Endothelial cell (in vitro differentiated cells): Measurements from ENCODE around the gene SCG5. TPM values are rescaled to one million over a fixed set of nuclear protein-coding genes. Genes with fewer than 3 reads are reported as not detected.

Source experiments
- DNase-seq: peaks from one replicate; pipeline ENCODE4 v3.0.0; 2021; ENCODE audit warnings: low spot score
- H3K27ac Mint-ChIP-seq: one replicate; pipeline ENCODE4 v1.8.0; 2021; ENCODE audit warnings: mixed read lengths, inconsistent platforms; ENCODE audit not compliant: unreplicated experiment
- H3K27me3 Mint-ChIP-seq: one replicate; pipeline ENCODE4 v1.8.0; 2021; ENCODE audit warnings: mild to moderate bottlenecking, moderate library complexity, mixed read lengths, inconsistent platforms; ENCODE audit not compliant: unreplicated experiment
- H3K36me3 Mint-ChIP-seq: one replicate; pipeline ENCODE4 v1.8.0; 2021; ENCODE audit warnings: mild to moderate bottlenecking, low read depth, mixed read lengths, inconsistent platforms; ENCODE audit not compliant: unreplicated experiment
- H3K4me1 Mint-ChIP-seq: one replicate; pipeline ENCODE4 v1.8.0; 2021; ENCODE audit warnings: mild to moderate bottlenecking, mixed read lengths, inconsistent platforms; ENCODE audit not compliant: unreplicated experiment
- H3K4me3 Mint-ChIP-seq: one replicate; pipeline ENCODE4 v1.8.0; 2021; ENCODE audit warnings: mild to moderate bottlenecking, mixed read lengths, inconsistent platforms; ENCODE audit not compliant: unreplicated experiment
- H3K9me3 Mint-ChIP-seq: one replicate; pipeline ENCODE4 v1.8.0; 2021; ENCODE audit warnings: mixed read lengths, inconsistent platforms; ENCODE audit not compliant: unreplicated experiment
- total RNA-seq: library from RNA; stranded (reverse); fragmentation: NEBNext Ultra II Directional; extraction: Animal tissue kit (Norgen Biotek cat#: 25700); gene quantifications from one replicate; pipeline ENCODE4 v1.2.1, GENCODE V29; 2021; ENCODE audit not compliant: unreplicated experiment
- TF ChIP-seq, protein P1 (sequence below): fragments of 200-600 bp; sonication (generic); IDR thresholded peaks from one replicate; pipeline ENCODE4 v1.5.0; 2021; ENCODE audit warnings: antibody characterized with exemption; ENCODE audit not compliant: unreplicated experiment

SCG5 gene
- total RNA-seq, 1 donor from 2014 or later = 15.6 TPM

DNA sequence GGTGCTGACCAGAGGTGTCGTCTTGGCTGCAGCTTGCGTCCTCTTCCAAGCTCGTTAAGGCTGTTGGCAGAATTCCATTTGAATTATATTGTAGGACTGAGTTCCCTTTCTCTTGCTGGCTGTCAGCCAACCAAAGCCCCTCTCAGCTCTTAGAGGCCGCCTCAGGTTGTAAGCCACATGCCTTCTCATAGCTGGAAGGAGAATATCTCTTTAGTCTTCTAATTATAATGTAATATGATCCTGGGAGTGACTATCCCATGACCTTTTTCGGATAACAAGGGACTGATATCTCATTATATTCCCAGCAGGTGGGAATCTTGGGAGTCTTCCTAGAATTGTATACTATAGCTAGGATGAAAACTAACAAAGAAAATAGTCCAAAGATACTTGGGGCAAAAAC, 4.8 kb downstream of the SCG5 start:
- Mint-ChIP-seq H3K4me1 (peaks cover 24% of the 10 kb centered on the region), H3K9me3 (no peaks in the 10 kb centered on the region), H3K4me3 (no peak overlapping the region), H3K27me3 (peaks cover under 1% of the 10 kb centered on the region), H3K36me3 (no peaks in the 10 kb centered on the region), H3K27ac (no peak overlapping the region)
- TF ChIP-seq, protein P1, sequence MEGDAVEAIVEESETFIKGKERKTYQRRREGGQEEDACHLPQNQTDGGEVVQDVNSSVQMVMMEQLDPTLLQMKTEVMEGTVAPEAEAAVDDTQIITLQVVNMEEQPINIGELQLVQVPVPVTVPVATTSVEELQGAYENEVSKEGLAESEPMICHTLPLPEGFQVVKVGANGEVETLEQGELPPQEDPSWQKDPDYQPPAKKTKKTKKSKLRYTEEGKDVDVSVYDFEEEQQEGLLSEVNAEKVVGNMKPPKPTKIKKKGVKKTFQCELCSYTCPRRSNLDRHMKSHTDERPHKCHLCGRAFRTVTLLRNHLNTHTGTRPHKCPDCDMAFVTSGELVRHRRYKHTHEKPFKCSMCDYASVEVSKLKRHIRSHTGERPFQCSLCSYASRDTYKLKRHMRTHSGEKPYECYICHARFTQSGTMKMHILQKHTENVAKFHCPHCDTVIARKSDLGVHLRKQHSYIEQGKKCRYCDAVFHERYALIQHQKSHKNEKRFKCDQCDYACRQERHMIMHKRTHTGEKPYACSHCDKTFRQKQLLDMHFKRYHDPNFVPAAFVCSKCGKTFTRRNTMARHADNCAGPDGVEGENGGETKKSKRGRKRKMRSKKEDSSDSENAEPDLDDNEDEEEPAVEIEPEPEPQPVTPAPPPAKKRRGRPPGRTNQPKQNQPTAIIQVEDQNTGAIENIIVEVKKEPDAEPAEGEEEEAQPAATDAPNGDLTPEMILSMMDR = no peak
- DNase-seq = no peak

DNA sequence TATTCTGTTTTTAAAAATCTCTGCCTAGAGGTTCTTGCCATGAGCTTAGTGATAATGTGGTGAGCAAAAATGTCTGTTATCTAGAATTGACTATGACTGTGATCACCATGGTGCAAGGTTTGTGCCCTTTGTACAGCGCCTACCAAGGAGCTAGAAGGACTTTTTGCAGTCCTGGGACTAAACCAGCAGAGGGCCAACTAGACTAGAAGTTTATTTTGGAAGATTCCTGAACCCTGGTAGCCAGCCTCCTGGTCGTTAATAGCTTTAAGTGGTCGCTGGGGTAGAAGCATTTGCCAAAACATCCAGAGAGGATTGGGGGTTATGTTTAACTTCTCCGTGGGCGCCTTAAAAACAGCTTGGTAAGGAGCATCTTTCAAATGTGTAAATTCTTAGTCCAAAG, 7.8 kb downstream of the SCG5 start:
- Mint-ChIP-seq H3K27ac (no peak overlapping the region), H3K9me3 (no peaks in the 10 kb centered on the region), H3K4me1 (peaks cover 11% of the 10 kb centered on the region), H3K36me3 (no peaks in the 10 kb centered on the region), H3K4me3 (no peak overlapping the region), H3K27me3 (no peaks in the 10 kb centered on the region)
- peak; percentile 17 for DNase-seq
- TF ChIP-seq, protein P1 = peak; percentile 36

DNA sequence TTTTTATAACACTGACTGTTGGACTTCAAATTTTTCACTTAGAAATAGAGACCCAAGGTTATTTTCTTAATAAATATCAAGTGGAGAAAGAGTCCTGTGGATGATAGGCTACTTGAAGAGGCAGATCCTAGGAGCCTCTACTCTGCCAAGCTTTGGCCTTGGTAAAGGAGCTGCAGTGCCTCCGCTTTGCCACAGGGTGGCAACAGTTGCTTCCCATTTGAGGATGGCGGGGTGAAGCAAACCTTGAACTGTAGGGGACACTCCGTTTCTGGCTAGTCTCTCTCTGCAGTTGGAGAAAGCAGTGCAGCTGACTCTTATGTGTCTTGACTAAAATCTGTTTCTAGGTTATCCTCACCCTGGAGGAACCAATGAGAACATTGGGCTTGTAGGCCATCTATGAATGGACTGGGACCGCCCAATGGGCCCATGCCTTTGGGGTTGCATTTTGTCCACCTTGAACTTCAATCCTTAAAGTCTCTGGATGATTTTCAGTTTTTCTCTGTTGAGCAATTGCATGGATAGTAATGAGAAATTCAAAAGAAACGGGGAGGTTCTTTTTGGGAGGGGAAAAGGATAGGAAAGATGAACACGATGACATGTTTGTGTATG, 9.8 kb downstream of the SCG5 start:
- no peak overlapping the region for H3K27ac Mint-ChIP-seq
- H3K27me3 Mint-ChIP-seq = no peaks in the 10 kb centered on the region
- no peaks in the 10 kb centered on the region for H3K9me3 Mint-ChIP-seq
- no peak overlapping the region for H3K4me3 Mint-ChIP-seq
- TF ChIP-seq, protein P1 = peak; percentile 88
- DNase-seq = peak; percentile 67
- H3K4me1 Mint-ChIP-seq = peaks cover 13% of the 10 kb centered on the region
- no peaks in the 10 kb centered on the region for H3K36me3 Mint-ChIP-seq

DNA sequence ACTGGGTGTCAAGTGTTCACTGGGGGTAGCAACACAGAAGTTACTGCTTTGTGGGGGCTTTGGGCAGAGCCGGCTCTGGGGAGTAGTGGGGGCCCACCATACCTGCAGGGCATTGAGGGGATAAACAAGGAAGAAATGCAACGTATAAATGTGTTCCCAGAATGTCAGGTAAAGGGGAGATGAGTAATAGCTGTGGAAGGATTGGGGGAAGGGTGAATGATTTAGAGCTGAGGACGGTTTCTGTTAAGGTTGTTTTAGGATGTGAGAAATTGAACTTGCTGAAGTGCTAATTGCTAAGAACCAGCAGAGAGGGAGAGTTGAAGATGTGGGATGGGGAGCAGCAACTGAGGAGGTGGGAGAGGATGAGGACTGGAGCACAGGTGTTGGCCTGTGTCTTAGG, 10.7 kb downstream of the SCG5 start:
- Mint-ChIP-seq H3K9me3 (no peaks in the 10 kb centered on the region), H3K36me3 (no peaks in the 10 kb centered on the region), H3K4me3 (no peak overlapping the region), H3K27ac (no peak overlapping the region), H3K4me1 (peaks cover 13% of the 10 kb centered on the region), H3K27me3 (no peaks in the 10 kb centered on the region)
- TF ChIP-seq, protein P1 = no peak
- no peak for DNase-seq

DNA sequence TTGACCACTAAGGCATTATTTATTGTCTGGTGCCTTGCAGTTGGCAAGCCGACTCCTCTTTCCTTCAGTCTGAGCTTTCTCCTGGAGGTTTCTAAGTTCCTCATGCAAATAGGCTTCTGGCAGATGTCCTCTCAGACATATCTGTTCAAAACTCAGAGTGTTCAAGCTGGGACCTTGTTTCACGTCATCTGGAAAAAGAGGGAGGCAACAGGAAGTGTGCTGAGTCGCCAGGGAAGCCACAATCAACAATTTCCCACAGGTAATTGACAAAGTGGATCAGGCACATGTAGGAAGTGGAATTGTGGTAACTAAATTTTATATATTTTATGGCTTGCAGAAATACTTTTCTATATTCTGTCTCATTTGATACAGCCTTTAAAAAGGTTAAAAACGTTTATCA, 14.6 kb downstream of the SCG5 start:
- no peaks in the 10 kb centered on the region for H3K36me3 Mint-ChIP-seq

More for the DNA sequence above, 14.6 kb downstream of the SCG5 start:
- peaks cover 2% of the 10 kb centered on the region for H3K4me1 Mint-ChIP-seq
- no peak overlapping the region for H3K4me3 Mint-ChIP-seq
- peaks cover 1% of the 10 kb centered on the region for H3K27me3 Mint-ChIP-seq
- H3K27ac Mint-ChIP-seq = no peak overlapping the region
- H3K9me3 Mint-ChIP-seq = no peaks in the 10 kb centered on the region
- TF ChIP-seq, protein P1 = no peak
- DNase-seq = no peak
